OCI-LY3 (cell line): ENCODE data around the gene LPCAT1.
"Not testable (repeated sequence)": the region's sequence is repeated elsewhere in the genome, so short reads cannot be mapped to it uniquely, and the experiment has no call there.

Experiments used
- H2AFZ ChIP-seq: fragments of 200-600, 300-600 bp; shearing (Covaris generic); 2 replicates; pipeline ENCODE4 v1.6.0; 2014; ENCODE audit warnings: antibody characterized with exemption, low read depth, low read length
- H3K27ac ChIP-seq: fragments of 200-600, 300-600 bp; sonication (generic); 2 replicates; pipeline ENCODE4 v1.5.1; 2014; ENCODE audit warnings: mild to moderate bottlenecking, low read length, moderate library complexity, mixed read lengths
- H3K27me3 ChIP-seq: fragments of 200-600, 300-600 bp; sonication (generic); 2 replicates; pipeline ENCODE4 v1.6.1; 2014; ENCODE audit warnings: low read depth, low read length, mixed read lengths
- H3K36me3 ChIP-seq: fragments of 200-600, 300-600 bp; sonication (generic); replicated peaks from 2 replicates; pipeline ENCODE3; 2014; ENCODE audit warnings: low read depth, low read length, mixed read lengths
- H3K4me1 ChIP-seq: fragments of 300-600, 200-600 bp; sonication (generic); 2 replicates; pipeline ENCODE4 v1.6.1; 2014; ENCODE audit warnings: low read length, mixed read lengths
- H3K4me2 ChIP-seq: fragments of 200-600, 300-600 bp; sonication (generic); 2 replicates; pipeline ENCODE4 v1.6.1; 2014; ENCODE audit warnings: low read length, mixed read lengths
- H3K4me3 ChIP-seq: fragments of 300-600, 200-600 bp; sonication (generic); 2 replicates; pipeline ENCODE4 v1.5.1; 2014; ENCODE audit warnings: antibody characterized with exemption, mild to moderate bottlenecking, low read length, moderate library complexity
- H3K79me2 ChIP-seq: fragments of 300-600, 200-600 bp; shearing (Covaris generic); 2 replicates; pipeline ENCODE4 v1.6.1; 2014; ENCODE audit warnings: mild to moderate bottlenecking, low read length, mixed read lengths
- H3K9ac ChIP-seq: fragments of 300-600, 200-600 bp; shearing (Covaris generic); 2 replicates; pipeline ENCODE4 v1.6.0; 2014; ENCODE audit warnings: mild to moderate bottlenecking, low read length, moderate library complexity
- H3K9me3 ChIP-seq: fragments of 200-600, 300-600 bp; shearing (Covaris generic); 2 replicates; pipeline ENCODE4 v1.6.1; 2014; ENCODE audit warnings: low read length, mixed read lengths; ENCODE audit not compliant: insufficient read depth
- H4K20me1 ChIP-seq: fragments of 200-600, 300-600 bp; sonication (generic); 2 replicates; pipeline ENCODE4 v1.6.1; 2016; ENCODE audit warnings: low read length, mixed read lengths; ENCODE audit not compliant: insufficient read depth
- CTCF ChIP-seq: fragments of 200-600, 300-600 bp; sonication (generic); IDR thresholded peaks from 2 replicates; pipeline ENCODE4 v1.5.1; 2014; ENCODE audit warnings: antibody characterized with exemption, low read length, low read depth
- EZH2phosphoT487 ChIP-seq: fragments of 200-600 bp; shearing (Covaris generic); IDR thresholded peaks from 2 replicates; pipeline ENCODE4 v1.6.1; 2018; ENCODE audit warnings: antibody characterized with exemption, mixed run types, low read depth

The LPCAT1 gene

GRCh38 chr5:1429066-1429465, 94.7 kb downstream of the LPCAT1 start:
- Histone ChIP-seq H4K20me1 (no peaks in the 10 kb centered on the region), H3K9me3 (no peaks in the 10 kb centered on the region), H3K27ac (no peak overlapping the region), H3K79me2 (no peaks in the 10 kb centered on the region), H3K9ac (no peak overlapping the region), H3K27me3 (no peaks in the 10 kb centered on the region), H3K4me3 (no peak overlapping the region), H3K36me3 (no peaks in the 10 kb centered on the region), H3K4me2 (no peak overlapping the region), H2AFZ (no peak overlapping the region), H3K4me1 (no peaks in the 10 kb centered on the region)
- no peak for TF ChIP-seq EZH2phosphoT487

- Histone ChIP-seq H3K79me2 (no peaks in the 10 kb centered on the region), H2AFZ (no peak overlapping the region), H3K4me2 (no peak overlapping the region), H3K9me3 (no peaks in the 10 kb centered on the region), H3K27ac (no peak overlapping the region), H3K36me3 (no peaks in the 10 kb centered on the region), H3K27me3 (no peaks in the 10 kb centered on the region), H3K4me3 (no peak overlapping the region), H4K20me1 (no peaks in the 10 kb centered on the region), H3K4me1 (no peaks in the 10 kb centered on the region), H3K9ac (no peak overlapping the region)
- no peak for TF ChIP-seq EZH2phosphoT487
- TF ChIP-seq CTCF, result no peak
These were observed 95.7 kb downstream of the LPCAT1 start for GRCh38 chr5:1428107-1428506.

GRCh38 chr5:1424716-1425115, 99.0 kb downstream of the LPCAT1 start:
- Histone ChIP-seq H3K9ac (no peak overlapping the region), H3K9me3 (no peaks in the 10 kb centered on the region), H3K79me2 (no peaks in the 10 kb centered on the region), H3K4me3 (no peak overlapping the region), H4K20me1 (no peaks in the 10 kb centered on the region), H3K27me3 (no peaks in the 10 kb centered on the region), H3K4me1 (no peaks in the 10 kb centered on the region), H3K27ac (no peak overlapping the region), H2AFZ (no peak overlapping the region), H3K4me2 (no peak overlapping the region), H3K36me3 (no peaks in the 10 kb centered on the region)
- no peak for TF ChIP-seq CTCF
- no peak for TF ChIP-seq EZH2phosphoT487

- no peaks in the 10 kb centered on the region for H3K79me2 ChIP-seq
- no peak overlapping the region for H2AFZ ChIP-seq
- no peaks in the 10 kb centered on the region for H3K4me1 ChIP-seq
- no peak overlapping the region for H3K27ac ChIP-seq
- no peaks in the 10 kb centered on the region for H4K20me1 ChIP-seq
- H3K27me3 ChIP-seq, result no peaks in the 10 kb centered on the region
- TF ChIP-seq CTCF (no peak), EZH2phosphoT487 (no peak)
- no peaks in the 10 kb centered on the region for H3K9me3 ChIP-seq
- no peak overlapping the region for H3K4me3 ChIP-seq
- H3K9ac ChIP-seq, result no peak overlapping the region
- H3K36me3 ChIP-seq, result no peaks in the 10 kb centered on the region
- no peak overlapping the region for H3K4me2 ChIP-seq
These were observed 99.7 kb downstream of the LPCAT1 start for GRCh38 chr5:1423901-1424603.

GRCh38 chr5:1422522-1422921, 101.2 kb downstream of the LPCAT1 start:
- not testable (repeated sequence) for H3K27ac ChIP-seq, H2AFZ ChIP-seq, H3K36me3 ChIP-seq, H4K20me1 ChIP-seq, H3K4me2 ChIP-seq, H3K9ac ChIP-seq, H3K79me2 ChIP-seq, H3K4me3 ChIP-seq, H3K9me3 ChIP-seq, H3K27me3 ChIP-seq, H3K4me1 ChIP-seq
